ENCODE measurements around the gene ANKRD39. TPM values are rescaled to one million over a fixed set of nuclear protein-coding genes. Genes with fewer than 3 reads are reported as not detected.

Gene ANKRD39
- total RNA-seq, 6 donors from 2014 or later = 7.1 to 13.6 (median 11.3) TPM

DNA sequence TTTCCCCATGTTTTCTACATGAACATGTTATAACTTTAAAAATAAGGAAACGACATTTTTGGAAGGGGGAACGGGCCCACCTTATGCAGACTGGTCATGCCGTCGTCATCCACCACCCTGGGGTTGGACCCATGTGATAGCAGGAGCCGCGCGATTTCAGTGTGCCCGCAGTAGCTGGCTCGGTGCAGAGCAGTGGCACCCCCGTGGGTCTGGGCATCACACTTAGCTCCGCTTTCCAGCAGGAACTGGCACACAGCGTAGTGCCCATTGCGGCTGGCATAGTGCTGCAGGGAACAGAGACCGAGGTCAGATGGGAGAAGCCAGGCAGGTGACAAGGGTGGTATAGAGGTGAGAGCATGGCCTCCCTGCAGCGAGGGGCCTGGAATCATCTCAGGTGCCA is 4.5 kb downstream of the ANKRD39 start:
- Histone ChIP-seq H3K27ac (no peak overlapping the region), H3K36me3 (peaks cover 5 to 53% (median 42%) of the 10 kb centered on the region in 4 donors), H3K4me1 (peaks cover 7 to 14% (median 9%) of the 10 kb centered on the region in 4 donors), H3K4me3 (no peak overlapping the region), H3K27me3 (no peaks in the 10 kb centered on the region), H3K9me3 (no peaks in the 10 kb centered on the region)
- DNase-seq (peak in 1 of 2 donors; percentile 55), ATAC-seq (ENCODE audit: low FRiP score in 2 of 2) (no peak)
- TF ChIP-seq POLR2A (IDR thresholded peaks at IDR 0.05) = no peak
- TF ChIP-seq POLR2AphosphoS5 (IDR thresholded peaks at IDR 0.05) = no peak
- no peak for TF ChIP-seq CTCF (IDR thresholded peaks at IDR 0.05)
- TF ChIP-seq EP300 (IDR thresholded peaks at IDR 0.05) = no peak
- WGBS, 2 donors = 93 to 97% methylated on average over 10 to 15 of the region's 15 CpGs

GRCh38 chr2:96852667-96853066 is 5.1 kb downstream of the ANKRD39 start:
- Histone ChIP-seq H3K36me3 (peaks cover 7 to 59% (median 47%) of the 10 kb centered on the region in 4 donors), H3K4me1 (peaks cover 7 to 13% (median 9%) of the 10 kb centered on the region in 4 donors), H3K27ac (no peak overlapping the region), H3K27me3 (no peaks in the 10 kb centered on the region), H3K4me3 (no peak overlapping the region), H3K9me3 (no peaks in the 10 kb centered on the region)
- TF ChIP-seq POLR2AphosphoS5 (IDR thresholded peaks at IDR 0.05) (no peak), EP300 (IDR thresholded peaks at IDR 0.05) (no peak), CTCF (IDR thresholded peaks at IDR 0.05) (no peak), POLR2A (IDR thresholded peaks at IDR 0.05) (no peak)
- WGBS, 2 donors = 89 to 91% methylated on average over 6 of the region's 6 CpGs
- ATAC-seq (ENCODE audit: low FRiP score in 2 of 2) (no peak), DNase-seq (no peak)

DNA sequence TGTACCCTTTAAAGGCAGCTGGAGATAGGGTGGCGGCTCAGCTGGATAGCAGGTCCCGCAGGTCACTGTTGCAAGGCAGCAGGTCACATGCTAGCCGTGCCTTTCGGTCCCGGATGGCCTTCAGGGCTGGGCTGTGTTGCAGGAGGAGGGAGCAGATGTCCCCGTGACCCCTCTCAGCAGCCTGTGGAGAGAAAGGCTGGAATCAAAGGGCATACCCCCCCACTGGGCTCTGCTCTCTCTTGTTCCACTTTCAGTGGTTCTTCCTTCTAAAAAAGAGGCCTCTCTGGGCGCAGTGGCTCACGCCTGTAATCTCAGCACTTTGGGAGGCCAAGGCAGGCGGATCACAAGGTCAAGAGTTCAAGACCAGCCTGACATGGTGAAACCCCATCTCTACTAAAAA is 9.6 kb downstream of the ANKRD39 start:
- DNase-seq = no peak
- Histone ChIP-seq H3K4me1 (no peaks in the 10 kb centered on the region), H3K36me3 (peaks cover 7 to 70% (median 45%) of the 10 kb centered on the region in 4 donors), H3K27ac (no peak overlapping the region), H3K4me3 (no peak overlapping the region), H3K9me3 (no peaks in the 10 kb centered on the region), H3K27me3 (no peaks in the 10 kb centered on the region)
- TF ChIP-seq POLR2A (IDR thresholded peaks at IDR 0.05) = no peak
- TF ChIP-seq POLR2AphosphoS5 (IDR thresholded peaks at IDR 0.05) = no peak
- TF ChIP-seq EP300 (IDR thresholded peaks at IDR 0.05) = no peak
- no peak for TF ChIP-seq CTCF (IDR thresholded peaks at IDR 0.05)
- ATAC-seq (ENCODE audit: low FRiP score in 2 of 2) = no peak
- WGBS, 2 donors = 84 to 92% methylated on average over 6 to 9 of the region's 9 CpGs

DNA sequence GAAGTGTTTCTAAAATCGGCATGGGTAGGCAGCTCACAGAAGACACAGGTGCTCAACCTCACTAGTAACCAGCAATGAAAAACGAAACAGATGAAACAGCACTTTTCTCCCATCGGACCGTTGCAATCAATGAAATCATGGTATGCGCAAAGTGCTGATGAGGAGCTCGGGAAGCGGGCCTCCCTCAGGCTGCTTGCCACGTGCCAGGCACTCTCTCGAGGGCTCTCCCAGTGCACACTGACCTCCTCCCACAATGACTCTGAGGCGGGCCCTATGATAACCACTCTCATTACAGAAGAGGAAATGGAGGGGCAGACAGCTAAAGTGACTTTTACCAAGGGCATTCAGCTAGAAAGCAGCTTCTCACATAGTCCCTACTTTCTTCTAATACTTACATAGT is 10.2 kb downstream of the ANKRD39 start:
- DNase-seq (no peak), ATAC-seq (ENCODE audit: low FRiP score in 2 of 2) (no peak)
- H3K27ac ChIP-seq = no peak overlapping the region
- WGBS, 2 donors = 81 to 88% methylated on average over 10 of the region's 10 CpGs
- H3K27me3 ChIP-seq = no peaks in the 10 kb centered on the region
- TF ChIP-seq EP300 (IDR thresholded peaks at IDR 0.05) = no peak
- TF ChIP-seq CTCF (IDR thresholded peaks at IDR 0.05) = no peak
- no peak for TF ChIP-seq POLR2AphosphoS5 (IDR thresholded peaks at IDR 0.05)
- no peak for TF ChIP-seq POLR2A (IDR thresholded peaks at IDR 0.05)
- H3K36me3 ChIP-seq = peaks cover 7 to 63% (median 40%) of the 10 kb centered on the region in 4 donors
- no peaks in the 10 kb centered on the region for H3K4me1 ChIP-seq
- H3K4me3 ChIP-seq = no peak overlapping the region
- H3K9me3 ChIP-seq = no peaks in the 10 kb centered on the region

- peaks cover 7 to 58% (median 36%) of the 10 kb centered on the region in 4 donors for H3K36me3 ChIP-seq
- no peaks in the 10 kb centered on the region for H3K27me3 ChIP-seq
- no peaks in the 10 kb centered on the region for H3K9me3 ChIP-seq
- no peak overlapping the region for H3K4me3 ChIP-seq
- WGBS, 2 donors = 94 to 98% methylated on average over 5 of the region's 5 CpGs
- no peak for TF ChIP-seq POLR2A (IDR thresholded peaks at IDR 0.05)
- TF ChIP-seq POLR2AphosphoS5 (IDR thresholded peaks at IDR 0.05) = no peak
- TF ChIP-seq EP300 (IDR thresholded peaks at IDR 0.05) = no peak
- TF ChIP-seq CTCF (IDR thresholded peaks at IDR 0.05) = no peak
- no peaks in the 10 kb centered on the region for H3K4me1 ChIP-seq
- DNase-seq (no peak), ATAC-seq (ENCODE audit: low FRiP score in 2 of 2) (no peak)
- no peak overlapping the region for H3K27ac ChIP-seq
These were observed 11.0 kb downstream of the ANKRD39 start for GRCh38 chr2:96846825-96847224.
